RWPE1 (cell line): ENCODE measurements around the gene TMEM59L.
"Not testable (repeated sequence)": the region's sequence is repeated elsewhere in the genome, so short reads cannot be mapped to it uniquely, and the experiment has no call there.

Experiments
- CTCF ChIA-PET: fragments of 350-600 bp; sonication (Branson Sonifier 250); formaldehyde crosslinking; extraction: SDS; loops from one replicate; lab custom pipeline; 2021; lab: Yijun Ruan, JAX
- POLR2A ChIA-PET: fragments of 400-600 bp; formaldehyde crosslinking; extraction: SDS; loops from one replicate; lab custom pipeline; 2020; ENCODE audit warnings: antibody characterized with exemption; ENCODE audit not compliant: low non-redundant PET; lab: Yijun Ruan, JAX
- DNase-seq: peaks from one replicate; pipeline ENCODE4 v3.0.0; 2012; ENCODE audit warnings: low spot score
- H3K27ac ChIP-seq: fragments of 450-650 bp; 2 replicates; pipeline ENCODE4 v1.5.1; 2017
- TF ChIP-seq, protein P1 (sequence below): fragments of 450-650 bp; conservative IDR thresholded peaks from 2 replicates; pipeline ENCODE4 v1.5.1; 2017; ENCODE audit warnings: low read depth, mild to moderate bottlenecking

The TMEM59L gene

DNA sequence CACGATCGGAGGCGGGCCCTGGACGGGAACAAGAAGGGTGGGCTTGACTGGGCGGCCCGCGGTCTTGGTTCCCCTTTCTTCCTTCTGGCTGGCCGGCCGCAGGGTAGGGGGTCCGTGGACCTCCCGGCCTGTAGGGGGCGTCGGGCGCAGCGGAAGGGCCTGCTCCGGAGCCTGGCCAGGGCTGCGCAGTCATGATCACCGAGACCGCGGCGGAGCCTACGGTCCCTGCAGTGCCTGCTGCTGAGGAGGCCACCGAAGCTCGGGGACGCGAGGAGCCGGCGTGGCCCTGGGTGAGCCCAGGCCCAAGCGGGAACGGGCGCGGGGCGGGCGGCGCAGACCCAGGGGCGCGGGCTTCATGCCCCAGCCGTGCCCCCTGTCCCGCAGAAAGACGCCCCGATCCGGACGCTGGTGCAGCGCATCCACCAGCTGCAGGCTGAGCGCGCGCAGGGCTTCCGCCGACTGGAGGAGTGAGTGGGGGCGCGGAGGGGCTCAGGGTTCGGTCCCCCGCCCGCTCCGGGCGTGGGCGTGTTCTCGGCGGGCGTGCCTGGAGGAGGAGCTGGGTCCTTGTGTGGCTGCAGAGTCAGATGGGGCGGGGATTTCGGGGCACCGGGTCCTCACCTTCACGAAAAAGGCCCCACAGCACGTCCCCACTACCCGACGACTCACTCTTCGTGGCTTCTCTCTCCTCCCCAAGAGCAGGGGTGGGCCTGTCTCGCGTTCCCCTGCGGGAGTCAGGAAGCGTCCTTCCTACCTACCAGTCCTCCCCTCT, 23.9 kb upstream of the TMEM59L start, which contains the start of gene REX1BD:
Gene REX1BD (plus strand): TSS at position 188 of the 769 bp plus-strand sequence. CDS start 4 bp downstream, at position 192.
- TF ChIP-seq, protein P1, sequence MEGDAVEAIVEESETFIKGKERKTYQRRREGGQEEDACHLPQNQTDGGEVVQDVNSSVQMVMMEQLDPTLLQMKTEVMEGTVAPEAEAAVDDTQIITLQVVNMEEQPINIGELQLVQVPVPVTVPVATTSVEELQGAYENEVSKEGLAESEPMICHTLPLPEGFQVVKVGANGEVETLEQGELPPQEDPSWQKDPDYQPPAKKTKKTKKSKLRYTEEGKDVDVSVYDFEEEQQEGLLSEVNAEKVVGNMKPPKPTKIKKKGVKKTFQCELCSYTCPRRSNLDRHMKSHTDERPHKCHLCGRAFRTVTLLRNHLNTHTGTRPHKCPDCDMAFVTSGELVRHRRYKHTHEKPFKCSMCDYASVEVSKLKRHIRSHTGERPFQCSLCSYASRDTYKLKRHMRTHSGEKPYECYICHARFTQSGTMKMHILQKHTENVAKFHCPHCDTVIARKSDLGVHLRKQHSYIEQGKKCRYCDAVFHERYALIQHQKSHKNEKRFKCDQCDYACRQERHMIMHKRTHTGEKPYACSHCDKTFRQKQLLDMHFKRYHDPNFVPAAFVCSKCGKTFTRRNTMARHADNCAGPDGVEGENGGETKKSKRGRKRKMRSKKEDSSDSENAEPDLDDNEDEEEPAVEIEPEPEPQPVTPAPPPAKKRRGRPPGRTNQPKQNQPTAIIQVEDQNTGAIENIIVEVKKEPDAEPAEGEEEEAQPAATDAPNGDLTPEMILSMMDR: peak; percentile 98
- ChIA-PET CTCF (interaction anchor here (0.5 to 3.2 kb wide), 18 partner anchors 9 to 367 kb away, joined by 3 to 8 read pairs (median 3); partner anchors contain the start of genes FKBP8 and UBA52), POLR2A (interaction anchor here (0.6 to 1.5 kb wide), 7 partner anchors 16 to 258 kb away, joined by 3 to 6 read pairs (median 3); partner anchors contain the start of genes ELL, FKBP8 and UBA52)
- peak within 1 kb of the TSS; percentile 96 for H3K27ac ChIP-seq
- peak; percentile 70 for DNase-seq

DNA sequence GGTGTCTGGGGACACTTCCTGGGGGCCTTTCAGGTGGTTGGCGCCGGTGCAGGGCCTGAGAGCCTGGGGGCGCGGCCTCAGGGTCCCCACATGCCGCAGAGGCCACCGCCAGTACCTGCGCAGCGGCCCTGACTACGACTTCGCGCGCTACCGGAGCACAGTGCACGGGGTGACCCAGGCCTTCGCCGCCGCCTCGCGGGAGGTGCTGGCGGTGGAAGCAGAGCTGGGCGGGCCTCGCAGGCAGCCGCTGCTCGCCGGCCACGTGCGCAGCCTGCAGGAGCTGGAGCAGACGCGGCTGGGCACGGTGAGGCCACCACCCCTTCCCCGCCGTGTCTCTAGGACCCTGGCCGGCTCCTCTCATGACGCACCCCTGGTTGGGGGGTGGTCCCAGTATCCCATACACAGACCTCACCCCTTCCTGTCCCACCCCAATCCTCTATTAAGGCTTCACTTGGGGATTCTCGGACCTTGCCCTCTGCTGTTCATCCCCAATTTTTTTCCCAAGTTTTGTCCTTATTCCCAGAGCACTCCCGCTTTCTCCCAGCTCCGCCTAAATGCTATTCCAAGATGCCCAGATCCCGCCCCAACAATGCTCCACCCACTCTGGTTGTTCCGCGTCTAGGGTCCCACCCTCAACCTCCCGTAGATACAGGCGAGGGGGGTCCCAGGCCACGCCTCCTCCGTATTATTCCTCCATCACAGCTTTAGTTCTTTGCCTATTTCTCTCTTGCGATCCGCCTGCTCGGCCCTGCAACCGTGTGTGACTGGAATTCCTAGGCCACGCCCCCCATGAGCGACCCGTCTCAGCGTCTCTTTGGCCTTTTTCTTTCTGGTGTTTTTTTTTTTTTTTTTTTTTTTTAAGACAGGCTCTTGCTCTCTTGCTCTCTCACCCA, 23.0 kb upstream of the TMEM59L start:
- TF ChIP-seq, protein P1: no peak
- CTCF ChIA-PET: interaction anchor here (0.6 to 3.2 kb wide), 15 partner anchors 10 to 225 kb away, joined by 3 to 8 read pairs (median 3); partner anchors contain the start of genes FKBP8 and UBA52
- H3K27ac ChIP-seq: peak overlapping the region; percentile 96
- POLR2A ChIA-PET: interaction anchor here (0.6 to 1.1 kb wide), 7 partner anchors 34 to 287 kb away, joined by 3 to 6 read pairs (median 4); partner anchors contain the start of genes ELL and FKBP8
- DNase-seq: peak; percentile 58

DNA sequence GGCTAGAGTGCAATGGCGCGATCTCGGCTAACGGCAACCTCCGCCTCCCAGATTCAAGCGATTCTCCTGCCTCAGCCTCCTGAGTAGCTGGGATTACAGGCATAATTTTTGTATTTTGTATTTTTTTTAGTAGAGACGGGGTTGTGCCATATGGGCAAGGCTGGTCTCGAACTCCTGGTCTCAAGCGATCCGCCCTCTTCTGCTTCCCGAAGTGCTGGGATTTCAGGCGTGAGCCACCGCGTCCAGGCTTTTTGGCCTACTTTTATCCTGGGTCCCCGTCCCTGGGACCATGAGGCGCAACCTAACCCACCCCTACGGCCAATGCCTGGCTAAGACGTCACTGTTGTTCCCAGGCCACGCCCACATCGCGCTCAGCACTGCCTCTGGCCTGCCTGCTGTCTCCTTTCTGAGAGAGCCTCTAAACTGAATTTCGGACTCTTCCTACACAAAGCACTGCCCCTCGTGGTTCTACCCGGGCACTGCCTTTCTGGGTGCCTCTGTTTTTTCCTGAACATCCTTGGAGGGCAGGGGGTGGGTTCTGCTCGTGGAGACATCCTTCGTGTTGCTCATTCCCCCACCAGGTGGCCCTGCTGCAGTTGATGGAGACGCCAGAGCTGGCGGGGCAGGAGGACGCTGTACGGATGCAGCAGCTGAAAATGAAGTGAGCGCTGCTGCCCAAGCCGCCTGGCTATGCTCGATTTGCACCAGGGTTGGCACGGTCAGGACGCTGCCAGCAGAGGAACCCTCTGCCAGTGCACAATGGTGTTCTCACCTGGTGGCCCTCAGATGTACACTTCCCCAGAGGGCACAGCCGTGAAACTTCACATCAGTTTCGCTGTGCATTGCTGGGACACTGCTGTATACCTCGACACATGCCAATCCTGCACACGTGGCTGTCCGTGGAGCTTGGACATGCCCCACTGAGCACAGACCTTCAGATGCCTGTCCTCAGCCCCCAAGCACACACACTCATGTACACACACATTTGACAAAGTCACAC, 22.1 kb upstream of the TMEM59L start:
- TF ChIP-seq, protein P1: peak; percentile 81
- ChIA-PET CTCF (interaction anchor here (0.6 to 3.2 kb wide), 6 partner anchors 22 to 189 kb away, joined by 3 to 8 read pairs (median 4); partner anchors contain the start of gene TMEM59L), POLR2A (interaction anchor here (0.7 kb wide), 1 partner anchor 286 kb away, joined by 5 read pairs; no protein-coding TSS in a partner anchor)
- H3K27ac ChIP-seq: peak overlapping the region; percentile 96
- DNase-seq: peak; percentile 59

DNA sequence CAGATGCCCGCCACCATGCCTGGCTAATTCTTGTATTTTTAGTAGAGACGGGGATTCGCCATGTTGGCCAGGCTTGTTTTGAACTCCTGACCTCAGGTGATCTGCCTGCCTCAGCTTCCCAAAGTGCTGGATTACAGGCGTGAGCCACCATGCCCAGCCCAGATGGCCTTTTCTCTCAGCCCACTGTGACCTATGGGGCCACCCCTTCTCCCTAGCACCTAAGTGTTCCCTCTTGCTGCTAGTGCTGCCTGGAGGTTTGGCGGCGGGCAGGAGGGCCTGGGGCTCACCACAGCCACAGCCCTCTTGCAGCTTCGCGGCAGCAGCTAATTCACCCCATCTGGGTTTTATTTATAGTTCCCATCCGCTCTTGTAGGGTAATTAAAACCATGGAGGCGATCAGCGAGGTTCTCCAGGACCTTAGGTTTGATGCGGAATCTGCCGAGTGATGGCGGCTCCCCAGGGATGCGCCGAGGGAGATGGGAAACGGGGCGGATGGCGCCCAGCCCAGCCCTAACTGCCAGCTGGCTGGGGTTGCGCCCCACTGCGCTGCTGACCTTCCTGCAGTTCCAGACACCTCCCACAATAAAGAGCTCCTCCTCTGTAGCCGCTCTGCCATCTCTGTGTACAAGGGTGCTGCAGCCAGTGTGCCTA, 20.8 kb upstream of the TMEM59L start:
- CTCF ChIA-PET: interaction anchor here (0.8 kb wide), 1 partner anchor 256 kb away, joined by 5 read pairs; no protein-coding TSS in a partner anchor
- POLR2A ChIA-PET: no interaction called here
- TF ChIP-seq, protein P1: no peak
- H3K27ac ChIP-seq: peak overlapping the region; percentile 96
- no peak for DNase-seq

DNA sequence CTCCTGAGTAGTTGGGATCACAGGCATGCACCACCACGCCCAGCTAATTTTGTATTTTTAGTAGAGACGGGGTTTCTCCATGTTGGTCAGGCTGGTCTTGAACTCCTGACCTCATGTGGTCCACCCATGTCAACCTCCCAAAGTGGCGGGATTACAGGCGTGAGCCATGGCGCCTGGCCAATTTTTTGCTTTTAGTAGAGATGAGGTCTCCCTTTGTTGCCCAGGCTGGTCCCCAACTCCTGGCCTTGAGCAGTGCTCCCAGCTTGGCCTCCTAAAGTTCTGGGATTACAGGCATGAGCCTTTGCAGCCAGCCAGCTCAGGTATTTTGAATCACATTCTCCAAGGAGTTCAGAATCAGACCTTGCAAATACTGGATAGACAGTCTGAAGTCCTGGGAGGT, 19.9 kb upstream of the TMEM59L start:
- CTCF ChIA-PET: interaction anchor here (0.6 to 1.0 kb wide), 3 partner anchors 148 to 255 kb away, joined by 3 to 6 read pairs (median 5); partner anchors contain the start of gene UPF1
- POLR2A ChIA-PET, DNase-seq: not testable (repeated sequence)
- H3K27ac ChIP-seq: peak overlapping the region; percentile 96
